Heart left ventricle (tissue), 13 donors: Measurements from ENCODE around the gene PDCD6IP.

Source experiments
- CTCF ChIP-seq, 12 donors: fragments of 200-600 bp; sonication (generic) in 4 of 12; IDR thresholded peaks; one replicate each; pipeline versions ENCODE4 v1.5.0 to v1.8.0; 2018 to 2022; ENCODE audit warnings: antibody characterized with exemption in 12 of 12, mild to moderate bottlenecking in 5 of 12
- POLR2A ChIP-seq, 2 donors: fragments of 450-650 bp; IDR thresholded peaks; one replicate each; pipeline ENCODE4 v1.6.1; 2017; ENCODE audit warnings: antibody characterized with exemption in 2 of 2, mild to moderate bottlenecking in 2 of 2, moderate library complexity in 2 of 2
- donor health status: ischemic (EF 13 %, LVEDD 7.1; RV severe dilation, severe dysfunction).
- donor health status: DM: no; HTN: yes; CAD: no.
- donor health status: DM: no; HTN: no; CAD: no.
- donor health status: ischemic (EF 25% LVEDD 6.9; RV normal size, moderate dysfunction).
- donor health status: ischemic (EF 25% LVEDD 5.7; RV mildly dilated, moderate dysfunction).
- donor health status: ischemic (EF 35%, LVEDD 5.7; RV mildly dilated, moderate dysfunction).
- donor health status: nonischemic (EF 11% LVEDD 7.7; RV severe dilation, severe dysfunction).
- donor health status: DM: yes; HTN: yes; CAD: no.
- donor health status: PGD.
- donor health status: ischemic (EF 29% LVEDD 5.4; RV normal size, mild dysfunction).
- donor health status: nonischemic (EF 23%, LVEDD 6.1; RV moderate dilation, normal function).

- TF ChIP-seq CTCF (IDR thresholded peaks at IDR 0.05): no peak
- no peak for TF ChIP-seq POLR2A (IDR thresholded peaks at IDR 0.05)
Observed at GRCh38 chr3:33918126-33918756, 119.8 kb downstream of the PDCD6IP start.
